IPS-18c (cell line): Measurements from ENCODE around the gene WNT5B.

ENCODE experiments used
- H3K4me3 ChIP-seq: 2 replicates; pipeline ENCODE4 v1.7.0; 2013; ENCODE audit warnings: low read depth, mild to moderate bottlenecking, low read length, moderate library complexity; ENCODE audit not compliant: insufficient read depth
- H3K9me3 ChIP-seq: one replicate; pipeline ENCODE4 v1.6.1; 2013; ENCODE audit warnings: mild to moderate bottlenecking, low read length, moderate library complexity; ENCODE audit not compliant: control insufficient read depth, insufficient read depth

Gene WNT5B

DNA sequence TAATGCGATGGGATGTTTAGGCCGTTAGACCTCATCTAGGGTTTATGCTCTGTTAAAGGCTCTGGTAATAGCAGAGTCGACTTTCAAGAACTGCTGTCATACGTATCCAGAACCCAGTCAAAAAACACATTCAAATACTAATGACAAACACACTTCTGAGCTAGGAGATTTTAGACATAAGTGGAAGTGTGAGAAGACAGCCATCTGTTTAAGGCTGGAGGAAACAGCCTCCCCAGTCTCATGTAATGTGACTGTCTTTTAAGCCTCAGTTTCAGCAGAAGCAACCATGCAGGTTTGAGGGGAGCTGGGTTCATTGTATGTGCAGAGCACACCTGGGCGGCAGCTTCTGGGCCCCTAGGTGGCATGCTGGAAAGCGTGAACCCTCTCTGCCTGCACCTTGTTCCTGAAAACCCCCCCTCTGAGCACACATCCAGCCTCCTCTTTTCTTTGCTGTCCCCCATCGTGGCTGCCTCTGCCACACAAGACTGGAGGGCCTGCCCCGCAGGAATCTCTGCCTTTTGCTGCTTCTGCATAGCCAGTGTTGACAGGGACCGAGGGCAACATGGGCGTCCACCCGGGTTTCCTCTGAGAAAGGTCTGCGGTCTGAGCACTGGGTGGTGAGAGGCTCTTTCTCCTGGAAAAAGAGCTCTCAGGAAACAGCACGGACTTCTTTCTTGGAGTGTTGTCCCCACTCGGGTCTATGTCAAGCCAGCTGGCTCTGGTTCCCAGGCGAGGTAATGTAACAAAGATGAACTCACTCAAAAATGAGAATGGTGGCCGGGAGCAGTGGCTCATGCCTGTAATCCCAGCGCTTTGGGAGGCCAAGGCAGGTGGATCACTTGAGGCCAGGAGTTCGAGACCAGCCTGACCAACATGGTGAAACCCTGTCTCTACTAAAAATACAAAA, 11.6 kb downstream of the WNT5B start:
- H3K4me3 ChIP-seq, result no peak overlapping the region
- H3K9me3 ChIP-seq, result no peaks in the 10 kb centered on the region

DNA sequence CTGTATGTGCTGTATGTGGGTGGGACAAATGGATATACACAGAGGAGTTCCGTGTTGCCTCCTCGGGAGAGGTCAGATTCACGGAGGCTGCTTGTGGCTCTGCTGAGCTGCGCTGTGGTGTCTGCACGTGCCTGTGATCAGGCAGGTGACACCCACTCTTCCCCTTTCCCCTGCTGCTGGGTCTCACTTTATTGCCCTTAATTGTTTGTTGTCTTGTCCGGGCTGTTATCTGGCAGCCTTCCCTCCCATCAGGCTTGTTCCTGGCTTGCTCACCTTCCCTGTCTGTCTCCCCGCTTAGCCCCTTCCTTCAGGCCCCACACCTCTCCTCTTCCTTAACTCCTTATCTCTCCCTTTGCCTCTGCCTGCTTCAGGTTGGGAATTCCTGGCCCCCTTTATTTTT, 13.5 kb downstream of the WNT5B start:
- no peak overlapping the region for H3K4me3 ChIP-seq
- no peaks in the 10 kb centered on the region for H3K9me3 ChIP-seq

DNA sequence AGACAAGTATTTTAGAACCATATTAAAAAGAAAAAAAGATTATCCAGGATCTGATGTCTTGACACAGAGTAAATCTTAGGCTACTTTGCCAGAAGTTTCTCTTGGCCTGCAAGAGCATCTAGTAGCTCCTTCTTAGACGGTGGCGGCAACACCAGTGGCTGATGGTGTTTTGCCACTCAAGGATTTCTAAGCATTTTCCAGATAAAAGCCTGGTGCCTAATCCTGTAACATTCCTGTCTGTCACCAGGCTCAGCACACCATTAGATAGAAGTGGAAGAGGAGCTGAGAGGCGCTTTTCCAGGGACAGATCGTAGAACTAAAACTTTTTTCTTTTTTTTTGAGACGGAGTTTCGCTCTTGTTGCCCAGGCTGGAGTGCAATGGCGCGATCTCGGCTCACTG, 14.0 kb downstream of the WNT5B start:
- no peaks in the 10 kb centered on the region for H3K9me3 ChIP-seq

DNA sequence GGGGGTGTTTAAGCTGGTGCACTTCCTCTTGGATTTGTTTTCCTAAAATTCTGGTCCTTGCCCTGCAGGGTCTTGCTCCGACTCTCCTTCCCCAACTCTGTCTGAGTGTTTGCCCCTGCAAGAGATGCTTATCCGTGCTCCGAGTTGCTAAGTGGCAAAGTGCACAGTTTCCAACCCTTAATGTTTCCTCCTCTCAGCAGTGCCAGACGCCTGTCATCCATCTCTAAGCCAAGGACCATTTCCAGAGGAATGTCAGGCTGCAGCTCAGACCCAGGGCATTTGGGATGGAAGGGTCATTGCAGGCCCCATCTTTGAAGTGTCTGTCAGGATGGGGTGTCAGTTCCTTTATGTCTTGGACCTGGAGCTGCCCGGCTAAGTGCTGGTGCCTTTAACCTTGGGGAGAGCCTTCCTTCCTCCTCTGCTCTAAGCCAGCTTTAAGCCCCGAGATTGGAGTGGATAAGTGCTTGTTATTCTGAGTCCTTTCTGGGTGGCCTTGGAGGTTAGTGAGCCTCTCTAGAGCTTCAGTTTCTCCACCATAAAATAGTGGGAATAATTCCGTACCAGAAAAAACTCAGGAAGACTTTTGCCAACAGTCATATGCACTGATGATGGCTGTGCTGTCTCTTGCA, 15.0 kb downstream of the WNT5B start:
- Histone ChIP-seq H3K4me3 (no peak overlapping the region), H3K9me3 (no peaks in the 10 kb centered on the region)

More for the DNA sequence above, 14.0 kb downstream of the WNT5B start:
- H3K4me3 ChIP-seq, result no peak overlapping the region

DNA sequence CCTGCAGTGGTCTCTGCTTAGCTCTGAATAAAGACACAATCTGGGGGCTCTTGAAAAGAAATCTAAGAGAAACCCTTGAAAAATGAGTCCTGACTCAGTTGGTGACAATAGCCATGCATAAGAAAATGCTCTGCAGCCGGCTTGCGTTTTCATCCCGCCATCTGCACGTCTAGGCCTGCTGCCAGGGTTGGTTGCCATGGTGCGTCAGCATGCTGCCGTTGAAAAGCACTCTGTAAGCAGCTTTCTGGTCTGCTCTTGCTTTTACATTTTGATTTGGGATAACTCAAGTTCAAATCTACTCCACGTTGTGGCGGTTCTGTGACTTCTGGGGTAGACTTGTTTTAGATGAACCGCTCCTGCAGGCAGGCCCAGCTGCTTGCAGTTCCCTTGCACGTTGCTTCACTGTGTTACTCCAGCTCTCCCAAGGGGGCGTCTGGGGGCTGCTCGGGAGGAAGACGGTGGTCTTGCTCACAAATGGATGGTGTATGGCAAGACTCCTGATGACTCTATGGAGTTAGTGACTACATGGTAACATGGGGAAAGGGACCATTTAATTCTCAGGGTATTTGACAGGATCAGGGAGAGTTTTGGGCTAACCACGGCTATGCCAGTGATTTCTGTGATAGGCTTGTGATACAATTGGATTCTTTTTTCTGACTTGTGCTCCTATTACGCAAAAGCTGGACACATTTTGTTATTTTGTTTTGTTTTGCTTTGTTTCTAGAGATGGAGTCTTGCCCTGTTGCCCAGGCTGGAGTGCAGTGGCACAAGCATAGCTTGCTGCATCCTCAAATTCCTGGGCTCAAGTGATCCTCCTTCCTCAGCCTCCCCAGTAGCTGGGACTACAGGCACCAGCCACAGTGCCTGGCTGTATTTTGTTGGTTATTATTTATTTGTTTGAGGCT, 15.8 kb downstream of the WNT5B start:
- no peaks in the 10 kb centered on the region for H3K9me3 ChIP-seq
- H3K4me3 ChIP-seq, result no peak overlapping the region

DNA sequence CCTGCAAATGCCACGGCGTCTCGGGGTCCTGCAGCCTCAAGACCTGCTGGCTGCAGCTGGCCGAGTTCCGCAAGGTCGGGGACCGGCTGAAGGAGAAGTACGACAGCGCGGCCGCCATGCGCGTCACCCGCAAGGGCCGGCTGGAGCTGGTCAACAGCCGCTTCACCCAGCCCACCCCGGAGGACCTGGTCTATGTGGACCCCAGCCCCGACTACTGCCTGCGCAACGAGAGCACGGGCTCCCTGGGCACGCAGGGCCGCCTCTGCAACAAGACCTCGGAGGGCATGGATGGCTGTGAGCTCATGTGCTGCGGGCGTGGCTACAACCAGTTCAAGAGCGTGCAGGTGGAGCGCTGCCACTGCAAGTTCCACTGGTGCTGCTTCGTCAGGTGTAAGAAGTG, 16.8 kb downstream of the WNT5B start:
- Histone ChIP-seq H3K4me3 (no peak overlapping the region), H3K9me3 (no peaks in the 10 kb centered on the region)

DNA sequence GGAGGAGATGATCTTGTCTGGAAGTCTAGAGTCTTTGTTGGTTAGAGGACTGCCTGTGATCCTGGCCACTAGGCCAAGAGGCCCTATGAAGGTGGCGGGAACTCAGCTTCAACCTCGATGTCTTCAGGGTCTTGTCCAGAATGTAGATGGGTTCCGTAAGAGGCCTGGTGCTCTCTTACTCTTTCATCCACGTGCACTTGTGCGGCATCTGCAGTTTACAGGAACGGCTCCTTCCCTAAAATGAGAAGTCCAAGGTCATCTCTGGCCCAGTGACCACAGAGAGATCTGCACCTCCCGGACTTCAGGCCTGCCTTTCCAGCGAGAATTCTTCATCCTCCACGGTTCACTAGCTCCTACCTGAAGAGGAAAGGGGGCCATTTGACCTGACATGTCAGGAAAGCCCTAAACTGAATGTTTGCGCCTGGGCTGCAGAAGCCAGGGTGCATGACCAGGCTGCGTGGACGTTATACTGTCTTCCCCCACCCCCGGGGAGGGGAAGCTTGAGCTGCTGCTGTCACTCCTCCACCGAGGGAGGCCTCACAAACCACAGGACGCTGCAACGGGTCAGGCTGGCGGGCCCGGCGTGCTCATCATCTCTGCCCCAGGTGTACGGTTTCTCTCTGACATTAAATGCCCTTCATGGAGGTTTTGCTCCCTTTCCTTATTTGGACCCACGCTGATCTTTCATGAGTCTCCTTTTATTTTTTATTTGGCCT, 17.7 kb downstream of the WNT5B start:
- no peaks in the 10 kb centered on the region for H3K9me3 ChIP-seq
- no peak overlapping the region for H3K4me3 ChIP-seq

DNA sequence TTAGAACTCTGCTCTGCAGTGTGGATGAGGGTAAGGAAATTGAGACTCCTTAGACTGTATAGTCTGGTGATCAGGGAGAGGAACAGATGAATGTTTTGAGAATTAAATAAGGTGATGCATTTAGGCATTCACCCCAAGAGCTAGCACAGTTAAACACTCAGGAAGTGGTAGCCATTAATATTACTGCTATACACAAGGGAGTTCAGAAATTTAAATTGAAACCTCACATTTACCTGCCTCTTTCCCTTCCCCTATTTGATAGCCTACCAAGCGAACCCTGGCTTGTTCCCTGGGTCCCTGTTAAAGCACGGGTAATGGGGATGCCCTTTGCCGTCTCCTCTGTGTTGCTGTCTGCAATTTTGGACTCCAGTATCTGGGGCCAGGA, 18.2 kb downstream of the WNT5B start:
- no peak overlapping the region for H3K4me3 ChIP-seq

DNA sequence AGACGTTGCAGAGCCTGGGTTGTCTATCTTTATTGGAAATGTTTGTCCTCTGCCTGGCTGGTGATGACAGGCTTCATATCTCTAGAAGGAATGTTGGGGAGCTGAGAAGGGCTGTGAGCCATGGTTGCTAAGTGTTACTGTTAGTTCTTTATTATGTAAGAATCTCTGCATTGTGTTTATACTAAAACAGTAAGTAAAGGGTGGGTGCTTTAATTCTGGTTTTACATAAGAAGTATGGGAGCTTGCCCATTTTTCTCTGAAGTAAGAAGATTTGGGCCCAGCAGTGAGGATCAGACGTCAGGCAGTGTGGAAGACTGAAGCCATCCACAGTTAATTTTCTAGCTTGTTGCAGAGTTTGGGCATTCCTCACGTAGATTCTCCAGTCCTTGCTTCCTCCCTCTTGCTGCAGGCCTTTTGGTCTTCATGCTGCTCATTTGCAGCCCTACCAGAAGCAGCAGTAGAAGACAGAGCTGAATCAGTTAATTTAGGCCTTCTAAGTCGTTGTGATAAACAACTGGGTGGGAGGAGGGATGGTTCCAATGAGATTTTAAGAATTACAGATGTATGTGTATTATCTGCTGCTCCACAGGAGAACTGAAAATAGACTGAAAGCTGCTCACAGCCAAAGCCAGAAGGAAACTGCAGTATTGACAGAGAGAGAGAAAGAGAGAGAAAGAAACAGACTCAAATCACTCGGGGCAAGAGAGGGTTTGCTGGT, 21.4 kb downstream of the WNT5B start:
- H3K4me3 ChIP-seq, result no peak overlapping the region

More for the DNA sequence above, 18.2 kb downstream of the WNT5B start:
- H3K9me3 ChIP-seq, result no peaks in the 10 kb centered on the region

DNA sequence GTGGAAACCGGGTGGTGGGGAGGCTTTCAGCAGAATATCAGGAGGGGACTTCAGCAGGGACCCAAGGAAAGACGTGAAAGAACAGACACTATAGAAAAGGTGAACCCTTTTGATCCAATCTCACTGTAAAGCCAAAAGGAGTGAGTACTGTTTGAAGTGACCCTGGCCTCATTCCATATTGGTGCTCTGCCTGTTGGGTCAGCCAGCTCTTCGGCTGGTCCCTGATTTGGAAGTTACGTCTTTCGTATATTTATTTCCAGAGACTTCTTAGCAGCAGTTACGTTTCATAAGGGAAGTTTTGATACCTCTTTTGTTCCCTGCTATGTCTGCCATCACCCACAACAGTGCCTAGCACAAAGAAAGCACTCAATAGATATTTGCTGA, 21.9 kb downstream of the WNT5B start:
- no peaks in the 10 kb centered on the region for H3K9me3 ChIP-seq
- H3K4me3 ChIP-seq, result no peak overlapping the region

More for the DNA sequence above, 21.4 kb downstream of the WNT5B start:
- H3K9me3 ChIP-seq, result no peaks in the 10 kb centered on the region

DNA sequence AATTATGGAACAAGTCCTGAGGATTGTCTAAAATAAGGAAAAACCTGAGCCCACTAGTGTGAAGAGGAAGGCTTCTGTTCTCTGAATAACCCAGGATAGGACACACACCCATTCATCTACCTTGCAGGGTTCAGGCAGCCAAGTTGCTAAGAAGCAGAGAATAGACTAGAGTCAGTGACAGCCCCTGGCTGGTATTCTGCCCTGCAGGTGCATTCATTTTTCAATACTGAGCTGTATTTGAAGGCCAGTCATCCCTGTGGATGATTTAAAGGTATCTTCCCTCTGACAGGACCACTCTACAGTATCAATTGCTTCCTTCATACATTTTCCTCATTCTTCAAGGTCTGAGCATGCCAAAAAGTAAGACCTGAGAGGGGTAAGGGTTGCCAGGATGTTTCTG, 22.9 kb downstream of the WNT5B start:
- no peak overlapping the region for H3K4me3 ChIP-seq
- no peaks in the 10 kb centered on the region for H3K9me3 ChIP-seq

DNA sequence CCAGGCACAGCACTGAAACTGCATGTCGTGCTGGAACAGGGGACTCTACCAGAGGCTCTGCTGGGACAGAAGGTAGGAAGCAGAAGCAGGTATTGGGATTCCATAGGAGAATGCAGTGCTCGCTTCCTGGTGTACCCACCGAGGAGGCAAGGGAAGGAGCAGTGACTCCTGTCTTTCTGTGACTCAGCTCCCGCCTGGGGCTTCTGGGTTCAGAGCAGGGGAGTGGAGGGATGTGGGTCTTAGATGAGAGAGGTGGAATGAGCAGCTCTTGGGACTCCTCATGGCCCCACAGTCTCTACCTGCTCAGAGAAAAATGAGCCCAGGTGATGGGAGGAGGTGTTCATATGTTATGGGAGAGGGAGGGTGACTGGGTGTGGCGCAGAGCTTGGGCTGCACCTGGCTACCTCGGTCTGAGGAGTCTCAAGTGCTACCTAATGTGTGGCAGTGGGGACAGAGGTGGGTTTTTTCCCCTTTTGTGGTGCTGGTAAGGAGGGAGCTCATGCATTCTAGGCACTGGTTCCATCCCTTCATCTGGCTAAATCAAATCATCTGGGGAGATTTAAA, 26.3 kb downstream of the WNT5B start:
- H3K9me3 ChIP-seq, result no peaks in the 10 kb centered on the region

DNA sequence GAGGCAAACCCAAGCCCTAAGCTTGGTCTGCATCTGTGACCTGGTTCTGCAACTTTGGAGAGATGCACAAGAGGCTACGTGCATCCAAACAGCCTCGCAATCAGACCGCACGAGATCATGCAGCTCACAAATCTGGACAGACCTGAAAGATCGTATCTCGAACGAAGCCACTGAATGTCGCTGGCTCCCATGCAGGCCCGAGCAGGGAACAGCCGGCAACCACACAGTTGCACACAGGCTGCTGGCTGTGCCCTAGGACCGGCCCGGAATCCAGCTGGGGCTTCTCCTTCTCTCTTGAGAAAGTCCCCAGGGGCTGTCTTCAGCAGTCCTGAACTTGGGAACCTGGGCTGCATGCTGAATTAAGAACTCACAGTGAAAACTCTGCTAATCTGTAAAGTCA, 27.9 kb downstream of the WNT5B start:
- no peak overlapping the region for H3K4me3 ChIP-seq

More for the DNA sequence above, 26.3 kb downstream of the WNT5B start:
- H3K4me3 ChIP-seq, result no peak overlapping the region

DNA sequence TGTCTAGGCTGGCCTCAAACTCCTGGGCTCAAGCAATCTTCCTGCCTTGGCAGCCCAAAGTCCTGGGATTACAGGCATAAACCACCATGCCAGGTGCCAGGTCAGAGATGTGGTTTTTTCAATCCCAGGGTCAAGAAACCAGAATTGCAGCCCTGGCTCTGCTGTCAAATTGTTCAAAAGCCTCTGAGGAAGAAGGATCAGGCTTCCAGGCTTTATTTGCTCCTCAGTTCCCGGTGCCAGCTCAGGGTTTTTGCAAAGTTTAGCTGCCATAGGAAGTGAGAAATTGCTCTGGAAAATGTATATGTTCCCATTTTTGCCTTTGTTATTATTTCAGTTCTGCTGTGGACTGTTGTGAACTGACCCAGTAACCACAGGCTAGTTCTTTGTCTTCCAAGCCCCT, 28.7 kb downstream of the WNT5B start:
- Histone ChIP-seq H3K9me3 (no peaks in the 10 kb centered on the region), H3K4me3 (no peak overlapping the region)

More for the DNA sequence above, 27.9 kb downstream of the WNT5B start:
- H3K9me3 ChIP-seq, result no peaks in the 10 kb centered on the region

DNA sequence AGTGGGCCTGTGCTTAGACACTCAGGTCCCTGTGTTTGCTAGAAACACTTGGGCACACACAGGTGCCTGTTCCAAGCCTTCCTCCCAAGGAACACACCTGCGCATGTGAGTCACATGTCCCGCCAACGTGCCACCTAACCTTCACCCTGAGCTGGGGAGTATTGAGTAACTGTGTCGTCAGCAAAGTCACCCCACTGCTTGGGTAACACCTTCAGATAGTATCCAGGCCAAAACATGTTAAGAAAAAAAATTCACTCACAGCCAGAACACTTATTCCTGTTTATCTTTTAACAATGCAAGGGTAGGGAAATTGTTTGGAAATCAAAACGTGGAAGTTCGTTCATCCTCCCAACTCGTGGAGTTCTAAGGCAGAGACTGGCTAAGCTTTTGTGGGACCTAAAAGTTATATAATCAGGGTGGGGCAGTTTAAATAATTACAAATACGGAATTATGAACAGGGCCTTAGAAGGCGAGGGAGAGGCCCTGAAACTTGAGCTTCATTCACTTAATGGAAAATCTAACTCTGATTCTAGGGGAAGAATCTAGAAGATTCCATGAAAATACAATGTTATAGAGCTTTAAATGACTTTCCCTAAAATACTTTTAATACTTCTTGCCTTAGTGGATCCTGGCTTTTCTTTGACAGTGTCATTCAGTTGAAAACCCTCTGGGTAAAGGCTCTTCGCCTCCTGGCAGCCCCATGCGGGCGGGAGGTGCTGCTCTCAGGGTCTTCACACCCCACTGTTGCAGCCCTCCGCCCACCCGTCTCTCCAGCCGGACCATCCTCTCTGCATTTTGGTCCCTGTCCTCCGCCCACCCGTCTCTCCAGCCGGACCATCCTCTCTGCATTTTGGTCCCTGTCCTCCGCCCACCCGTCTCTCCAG, 31.5 kb downstream of the WNT5B start:
- Histone ChIP-seq H3K4me3 (no peak overlapping the region), H3K9me3 (no peaks in the 10 kb centered on the region)
